Measurements from ENCODE around the gene ZNF407. TPM values are rescaled to one million over a fixed set of nuclear protein-coding genes. Genes with fewer than 3 reads are reported as not detected.

The ZNF407 gene
- total RNA-seq, 1 experiment from 2014 or later, result 7.6 TPM

- H3K4me2 ChIP-seq (ENCODE audit: low read length), result no peak overlapping the region
- ChIA-PET CTCF (no interaction called here), RAD21 (ENCODE audit: low non-redundant PET in 1 of 2, low total read pairs in 2 of 2, uncharacterized antibody in 2 of 2, unreplicated experiment in 2 of 2) (no interaction called here), POLR2A (no interaction called here)
- H3K36me3 ChIP-seq (ENCODE audit: control insufficient read depth in 1 of 2, insufficient read depth in 2 of 2, low read length in 2 of 2), result no peaks in the 10 kb centered on the region
- no peak overlapping the region for H2AFZ ChIP-seq (ENCODE audit: low read depth, low read length, poor library complexity, severe bottlenecking)
- H3K27me3 ChIP-seq (ENCODE audit: insufficient read depth, low read length), result no peaks in the 10 kb centered on the region
- ATAC-seq (no peak), DNase-seq (ENCODE audit: low read depth, low spot score) (no peak)
- intact Hi-C loops (cut with micrococcal nuclease), result no loop called here
- peaks cover 7 to 14% of the 10 kb centered on the region in 2 experiments; a peak in 3 of 4 replicates for H3K9me3 ChIP-seq (ENCODE audit: control insufficient read depth in 1 of 2, insufficient read depth in 1 of 2, low read depth in 1 of 2, low read length in 2 of 2)
- no peak for TF ChIP-seq POLR2A (IDR thresholded peaks at IDR 0.05; ENCODE audit: borderline replicate concordance, extremely low read depth, insufficient read depth, insufficient read length)
- no peak for TF ChIP-seq REST (IDR thresholded peaks at IDR 0.05; ENCODE audit: low read depth)
- TF ChIP-seq YY1 (IDR thresholded peaks at IDR 0.05; ENCODE audit: extremely low read depth, insufficient replicate concordance, low read depth, low read length), result no peak
- no peak for TF ChIP-seq TCF7L2 (IDR thresholded peaks at IDR 0.05; ENCODE audit: borderline replicate concordance, extremely low read depth, insufficient read depth, insufficient read length)
- no peak for TF ChIP-seq CEBPB (IDR thresholded peaks at IDR 0.05; ENCODE audit: low read depth)
- no peak for TF ChIP-seq CTCF (IDR thresholded peaks at IDR 0.05 in 2 of 3, conservative IDR thresholded peaks at IDR 0.05 in 1 of 3; ENCODE audit: borderline replicate concordance in 1 of 3, insufficient read depth in 1 of 3, low read depth in 2 of 3, low read length in 2 of 3)
- TF ChIP-seq ELF1 (IDR thresholded peaks at IDR 0.05; ENCODE audit: borderline replicate concordance, low read depth), result no peak
- TF ChIP-seq ZNF274 (IDR thresholded peaks at IDR 0.05; ENCODE audit: low read depth, low read length), result no peak
- no peak for TF ChIP-seq FOSL1 (IDR thresholded peaks at IDR 0.05; ENCODE audit: low read depth)
- no peaks in the 10 kb centered on the region for H3K79me2 ChIP-seq (ENCODE audit: insufficient read depth, low read length)
- H3K4me3 ChIP-seq (replicated peaks in 1 of 2; ENCODE audit: low read depth in 1 of 2, low read length in 2 of 2), result no peak overlapping the region
- BruUV-seq (replicated peaks), result no TSS peak
- H3K4me1 ChIP-seq (ENCODE audit: control insufficient read depth in 1 of 2, insufficient read depth in 2 of 2, low read length in 2 of 2), result peaks cover 0 to 8% of the 10 kb centered on the region in 2 experiments; a peak in 3 of 4 replicates
- H3K27ac ChIP-seq (ENCODE audit: low read depth, low read length), result no peak overlapping the region
- H4K20me1 ChIP-seq (ENCODE audit: insufficient read depth), result no peaks in the 10 kb centered on the region
- no peak overlapping the region for H3K9ac ChIP-seq (ENCODE audit: low read length)
- H3K9me2 ChIP-seq (ENCODE audit: insufficient read depth), result no peaks in the 10 kb centered on the region
Observed at GRCh38 chr18:75076286-75076685, 478.6 kb downstream of the ZNF407 start.
